Activated T-cell treated with anti-CD3 and anti-CD28 coated beads for 24 hours (primary cell): ENCODE results near the gene TOMM70.
"Not testable (repeated sequence)": the region's sequence is repeated elsewhere in the genome, so short reads cannot be mapped to it uniquely, and the experiment has no call there.

Experiments
- DNase-seq: peaks from one replicate; pipeline ENCODE4 v3.0.0-alpha.2; 2020; ENCODE audit warnings: low read depth

TOMM70 gene

GRCh38 chr3:100400780-100401673, at the start of gene TOMM70, which contains the start of gene LNP1:
Gene TOMM70 (minus strand): TSS chr3:100401089. CDS start chr3:100400949, 140 bp downstream.
Gene LNP1 (plus strand): TSS chr3:100401539. CDS start chr3:100429730, 28,191 bp downstream.
- peak; percentile 91 for DNase-seq

GRCh38 chr3:100449214-100449613, 48.3 kb upstream of the TOMM70 start:
- no peak for DNase-seq

GRCh38 chr3:100448079-100448478, 47.2 kb upstream of the TOMM70 start:
- no peak for DNase-seq

DNA sequence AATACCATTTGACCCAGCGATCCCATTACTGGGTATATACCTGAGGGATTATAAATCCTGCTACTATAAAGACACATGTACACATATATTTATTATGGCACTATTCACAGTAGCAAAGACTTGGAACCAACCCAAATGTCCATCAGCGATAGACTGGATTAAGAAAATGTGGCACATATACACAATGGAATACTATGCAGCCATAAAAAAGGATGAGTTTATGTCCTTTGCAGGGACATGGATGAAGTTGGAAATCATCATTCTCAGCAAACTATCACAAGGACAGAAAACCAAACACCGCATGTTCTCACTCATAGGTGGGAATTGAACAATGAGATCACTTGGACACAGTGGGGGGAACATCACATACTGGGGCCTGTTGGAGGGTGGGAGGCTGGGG, 46.2 kb upstream of the TOMM70 start:
- not testable (repeated sequence) for DNase-seq

- no peak for DNase-seq
Observed at GRCh38 chr3:100443690-100444089, 42.8 kb upstream of the TOMM70 start.

DNA sequence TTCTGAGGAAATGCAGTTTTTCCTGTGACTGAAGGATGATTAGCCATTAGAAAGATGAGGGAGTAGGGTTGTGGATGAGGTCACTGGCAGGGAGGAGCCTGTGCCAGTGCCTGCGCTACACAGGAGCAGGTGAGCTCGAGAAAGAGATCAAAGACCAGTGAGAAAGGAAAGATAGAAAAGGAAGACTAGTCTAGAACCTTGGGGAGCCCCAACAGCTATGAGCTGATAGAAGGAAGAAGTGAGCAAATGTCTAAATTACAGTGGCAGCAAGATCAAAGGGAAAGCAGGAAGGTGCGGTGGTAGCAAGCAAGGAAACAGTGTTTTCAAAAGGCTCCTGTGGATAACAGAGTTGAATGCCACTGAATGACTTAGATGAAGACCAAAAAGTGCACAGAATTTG, 40.0 kb upstream of the TOMM70 start:
- no peak for DNase-seq

DNA sequence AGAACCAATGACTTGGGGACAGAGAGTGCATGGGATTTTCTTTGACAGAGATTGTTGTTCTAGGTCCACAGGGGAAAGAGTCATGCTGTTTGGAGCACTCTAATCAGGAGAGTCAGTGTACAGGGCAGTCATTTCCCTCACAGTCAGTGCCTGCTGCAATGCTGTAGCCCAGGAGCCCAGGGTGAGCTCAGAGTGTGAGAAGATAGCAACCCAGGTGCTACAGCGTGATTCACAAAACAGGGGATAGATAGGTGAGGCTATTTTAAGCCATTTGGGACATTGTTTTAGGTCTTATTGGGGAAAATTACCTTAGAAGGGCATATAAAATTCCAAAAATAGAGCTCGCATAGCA, 37.7 kb upstream of the TOMM70 start:
- no peak for DNase-seq

GRCh38 chr3:100437721-100438622, 37.1 kb upstream of the TOMM70 start:
- DNase-seq, result no peak

GRCh38 chr3:100436951-100437350, 36.1 kb upstream of the TOMM70 start:
- DNase-seq, result no peak

GRCh38 chr3:100429187-100429716, 28.4 kb upstream of the TOMM70 start:
- DNase-seq, result no peak

- DNase-seq, result no peak
Observed at GRCh38 chr3:100427699-100428098, 26.8 kb upstream of the TOMM70 start.

DNA sequence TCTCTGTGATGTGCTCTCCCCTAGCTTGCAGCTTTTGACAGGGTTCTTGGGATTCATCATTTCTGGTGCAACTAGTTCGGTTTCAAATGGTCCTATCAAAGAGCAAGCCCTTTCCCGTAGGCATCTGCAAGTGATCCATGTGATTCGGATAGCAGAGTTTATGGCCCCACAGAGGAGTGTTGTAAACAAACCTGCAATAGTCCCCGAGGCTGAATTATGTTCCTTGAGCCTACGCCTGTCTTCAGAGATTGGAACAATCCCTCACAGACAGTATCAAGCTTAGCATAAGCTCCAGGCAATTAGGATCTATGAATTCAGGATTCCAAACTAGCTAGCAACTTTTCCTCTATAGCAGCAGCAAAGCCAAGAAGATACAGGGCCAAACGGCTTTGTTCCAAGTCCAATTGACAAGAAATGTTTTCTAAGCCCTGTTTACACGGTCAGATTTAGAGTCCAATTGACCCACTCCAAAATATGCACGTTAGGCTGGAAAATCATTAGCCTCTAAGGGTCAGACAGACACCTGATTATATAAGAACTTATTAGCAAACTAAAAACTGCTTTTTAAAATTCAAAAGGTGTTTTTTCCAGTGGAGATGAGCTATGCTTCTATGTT, 25.3 kb upstream of the TOMM70 start:
- DNase-seq, result no peak

GRCh38 chr3:100425316-100425715, 24.4 kb upstream of the TOMM70 start:
- DNase-seq, result no peak

GRCh38 chr3:100424261-100424660, 23.4 kb upstream of the TOMM70 start:
- no peak for DNase-seq

DNA sequence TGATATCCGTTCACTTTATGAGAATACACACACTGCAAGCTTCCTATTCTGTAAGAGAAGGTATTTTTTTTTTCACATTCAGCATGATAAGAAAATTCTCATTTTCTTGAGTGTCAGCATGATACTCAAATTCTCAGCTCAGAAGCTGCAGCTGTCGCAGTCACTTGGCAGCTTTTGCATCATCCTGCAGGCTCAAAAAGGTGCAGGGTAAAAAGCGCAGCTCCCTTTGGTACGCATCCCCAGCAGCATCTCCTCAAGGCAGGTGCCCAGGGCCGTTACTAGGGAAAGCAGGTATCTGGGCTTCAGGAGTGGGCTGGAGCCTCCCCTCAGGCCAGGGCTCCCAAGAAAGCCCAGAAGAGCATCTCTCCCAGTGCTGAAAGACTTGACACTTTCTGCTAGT, 22.7 kb upstream of the TOMM70 start:
- DNase-seq, result no peak

DNA sequence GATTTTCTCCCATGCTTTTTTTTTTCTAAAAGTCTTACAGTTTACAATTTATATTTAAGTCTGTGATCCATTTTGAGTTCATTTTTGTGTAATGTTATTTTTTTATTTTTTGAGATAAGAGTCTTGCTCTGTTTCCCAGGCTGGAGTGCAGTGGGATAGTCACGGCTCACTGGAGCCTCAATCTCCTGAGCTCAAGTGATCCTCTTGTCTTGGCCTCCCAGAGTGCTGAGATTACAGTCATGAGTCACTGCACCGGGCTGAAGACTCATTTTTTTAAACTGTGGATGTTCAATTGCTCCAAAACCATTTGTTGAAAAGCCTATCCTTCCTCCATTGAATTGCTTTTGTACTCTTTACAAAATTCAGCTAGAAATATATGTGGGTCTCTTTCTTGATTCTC, 20.0 kb upstream of the TOMM70 start:
- DNase-seq, result no peak

- DNase-seq, result no peak
Observed at GRCh38 chr3:100419406-100419805, 18.5 kb upstream of the TOMM70 start.

DNA sequence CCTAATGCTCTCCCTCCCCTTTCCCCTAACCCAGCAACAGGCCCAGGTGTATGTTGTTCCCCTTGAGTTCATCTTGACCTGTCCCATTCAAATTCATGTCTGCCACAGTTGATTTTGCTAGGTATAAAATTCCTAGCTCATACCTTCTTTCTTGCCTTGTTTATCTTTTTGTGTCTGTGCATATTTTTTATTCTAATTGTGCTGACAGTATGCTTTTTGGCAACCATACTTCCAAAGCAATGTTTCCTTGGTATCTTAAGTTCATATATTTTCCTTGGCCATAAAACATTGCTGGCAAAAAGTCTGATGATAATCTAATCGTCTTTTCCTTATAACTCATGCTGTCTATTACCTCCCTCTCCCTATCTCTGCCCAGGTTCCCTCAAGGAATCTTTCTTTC, 16.0 kb upstream of the TOMM70 start:
- no peak for DNase-seq

DNA sequence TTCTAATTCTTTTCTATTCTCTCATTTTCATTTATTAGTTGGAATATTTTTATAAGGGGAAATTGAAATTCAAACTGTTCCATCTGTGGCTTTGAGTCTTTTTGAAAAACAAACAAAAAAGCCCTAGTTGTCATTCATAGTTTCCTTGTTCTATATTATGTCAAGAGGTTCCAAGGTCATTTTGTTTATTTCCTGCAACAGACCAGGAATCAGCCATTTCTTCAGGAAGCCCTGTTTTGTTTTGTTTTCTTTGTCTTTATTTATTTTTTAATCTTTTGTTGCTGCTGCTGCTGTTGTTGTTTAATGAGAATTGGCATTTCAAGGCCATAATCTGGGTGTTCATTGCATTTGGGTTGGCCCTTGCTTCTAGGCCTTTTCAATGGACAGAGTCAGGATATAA, 15.3 kb upstream of the TOMM70 start:
- no peak for DNase-seq

- DNase-seq, result no peak
Observed at GRCh38 chr3:100413613-100414012, 12.7 kb upstream of the TOMM70 start.

GRCh38 chr3:100412912-100413590, 12.2 kb upstream of the TOMM70 start:
- DNase-seq, result no peak
